Neural cell (in vitro differentiated cells): ENCODE measurements around the gene TRPV3.

Experiments used
- CTCF ChIP-seq: fragments of 450-650 bp; IDR thresholded peaks from 2 replicates; pipeline ENCODE4 v1.5.1; 2014; ENCODE audit warnings: antibody characterized with exemption, mild to moderate bottlenecking, moderate library complexity; ENCODE audit not compliant: poor library complexity, severe bottlenecking
- EP300 ChIP-seq: fragments of 450-650 bp; conservative IDR thresholded peaks from 2 replicates; pipeline ENCODE4 v1.6.1; 2014; ENCODE audit warnings: antibody characterized with exemption, mild to moderate bottlenecking, moderate library complexity; ENCODE audit not compliant: poor library complexity, severe bottlenecking
- EZH2 ChIP-seq: fragments of 200-600, 300-800 bp; shearing (Covaris generic), sonication (generic); IDR thresholded peaks from 2 replicates; pipeline ENCODE4 v1.6.1; 2014; ENCODE audit warnings: antibody characterized with exemption, low read length, borderline replicate concordance, mild to moderate bottlenecking; ENCODE audit not compliant: insufficient read depth, poor library complexity, severe bottlenecking
- MXI1 ChIP-seq: fragments of 450-650 bp; conservative IDR thresholded peaks from 2 replicates; pipeline ENCODE4 v1.6.1; 2014; ENCODE audit warnings: antibody characterized with exemption, mild to moderate bottlenecking; ENCODE audit not compliant: poor library complexity, severe bottlenecking
- POLR2AphosphoS5 ChIP-seq: IDR thresholded peaks from 2 replicates; pipeline ENCODE4 v1.6.1; 2012
- RAD21 ChIP-seq: fragments of 450-650 bp; conservative IDR thresholded peaks from 2 replicates; pipeline ENCODE4 v1.6.1; 2014; ENCODE audit warnings: antibody characterized with exemption, mild to moderate bottlenecking, moderate library complexity
- REST ChIP-seq: IDR thresholded peaks from 2 replicates; pipeline ENCODE4 v1.6.1; 2012; ENCODE audit warnings: borderline replicate concordance
- SMC3 ChIP-seq: fragments of 450-650 bp; conservative IDR thresholded peaks from 2 replicates; pipeline ENCODE4 v1.6.1; 2014; ENCODE audit warnings: antibody characterized with exemption, mild to moderate bottlenecking, moderate library complexity; ENCODE audit not compliant: poor library complexity
- TAF1 ChIP-seq: IDR thresholded peaks from 2 replicates; pipeline ENCODE4 v1.6.1; 2012; ENCODE audit warnings: low read depth

- TF ChIP-seq TAF1 (no peak), POLR2AphosphoS5 (no peak), CTCF (no peak), EZH2 (no peak), SMC3 (no peak), REST (no peak), EP300 (no peak), MXI1 (no peak), RAD21 (no peak)
Measured at GRCh38 chr17:3507071-3507470, 50.5 kb downstream of the TRPV3 start.
